Cardiac atrium fibroblast (primary cell): Measurements from ENCODE around the gene IQUB. TPM values are rescaled to one million over a fixed set of nuclear protein-coding genes. Genes with fewer than 3 reads are reported as not detected.

Source experiments
- total RNA-seq: library from RNA; depleted of rRNA; stranded (reverse); fragments of >200 nt; gene quantifications from 2 replicates; pipeline ENCODE4 v1.2.3, GENCODE V29; 2015

The IQUB gene
- under 0.01 and 0.54 TPM in 2 replicates for total RNA-seq

GRCh38 chr7:123534383-123535260 lies at the start of gene IQUB:
Gene IQUB, minus strand, starts transcription at chr7:123534595. Its CDS starts 22,255 bp downstream, at chr7:123512340.

DNA sequence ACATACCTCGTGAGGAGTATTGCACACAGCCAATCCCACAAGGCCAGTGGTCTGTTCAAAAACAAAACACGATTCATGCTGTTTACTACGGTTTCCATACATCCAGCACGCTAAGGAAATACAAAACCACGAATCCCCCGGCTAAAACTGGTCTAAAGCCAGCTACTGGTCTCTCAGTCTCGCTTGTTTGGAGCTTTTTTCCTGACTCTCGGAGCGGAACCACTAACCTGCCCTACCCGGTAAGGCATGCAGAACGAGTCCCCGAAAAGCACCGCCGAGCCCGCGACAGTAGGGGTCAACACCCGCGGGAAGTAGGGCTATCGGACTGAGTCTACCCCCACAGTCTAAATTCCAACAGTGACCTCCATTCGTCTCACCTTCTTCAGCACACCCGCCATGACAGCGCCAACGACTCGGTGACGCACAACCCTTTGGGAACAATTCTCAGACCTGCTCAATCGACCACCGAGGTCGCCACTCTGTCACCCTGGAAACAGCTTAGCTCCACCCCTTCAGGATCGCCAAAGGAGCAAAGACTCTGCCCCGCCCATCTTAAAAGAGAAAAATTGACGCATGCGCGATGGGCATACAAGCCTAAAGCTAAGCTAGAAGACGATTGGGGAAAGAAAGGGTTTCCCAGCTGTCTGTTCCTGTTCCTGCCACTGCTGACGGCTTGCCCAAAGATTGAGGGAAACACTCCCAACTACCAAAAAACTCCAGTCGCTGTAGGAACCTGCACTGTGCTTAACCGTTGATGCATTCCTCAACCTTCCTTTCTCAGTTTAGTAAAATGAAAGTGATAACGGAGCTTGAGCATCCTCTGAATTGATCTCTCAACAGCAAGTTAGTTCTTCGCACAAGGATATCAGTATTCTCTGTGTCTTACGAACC lies 23.2 kb upstream of the IQUB start, which contains the start of gene NDUFA5:
TSS of gene NDUFA5 (minus strand) at position 421 of the 891 bp plus-strand sequence. CDS start at position 398, 23 bp downstream.

Other genes with a start within 250 kb of the IQUB start
- gene NDUFA5, start 23.2 kb upstream of the IQUB start, total RNA-seq = 28.5 and 30.5 TPM in 2 replicates
- not detected in 2 replicates for gene ASB15, start 67.2 kb upstream of the IQUB start, total RNA-seq
- gene LMOD2, start 121.3 kb upstream of the IQUB start, total RNA-seq = not detected in 2 replicates
- 22.2 and 23.8 TPM in 2 replicates for gene WASL, start 214.4 kb upstream of the IQUB start, total RNA-seq